ENCODE results near the gene POLR2L.

Gene POLR2L

DNA sequence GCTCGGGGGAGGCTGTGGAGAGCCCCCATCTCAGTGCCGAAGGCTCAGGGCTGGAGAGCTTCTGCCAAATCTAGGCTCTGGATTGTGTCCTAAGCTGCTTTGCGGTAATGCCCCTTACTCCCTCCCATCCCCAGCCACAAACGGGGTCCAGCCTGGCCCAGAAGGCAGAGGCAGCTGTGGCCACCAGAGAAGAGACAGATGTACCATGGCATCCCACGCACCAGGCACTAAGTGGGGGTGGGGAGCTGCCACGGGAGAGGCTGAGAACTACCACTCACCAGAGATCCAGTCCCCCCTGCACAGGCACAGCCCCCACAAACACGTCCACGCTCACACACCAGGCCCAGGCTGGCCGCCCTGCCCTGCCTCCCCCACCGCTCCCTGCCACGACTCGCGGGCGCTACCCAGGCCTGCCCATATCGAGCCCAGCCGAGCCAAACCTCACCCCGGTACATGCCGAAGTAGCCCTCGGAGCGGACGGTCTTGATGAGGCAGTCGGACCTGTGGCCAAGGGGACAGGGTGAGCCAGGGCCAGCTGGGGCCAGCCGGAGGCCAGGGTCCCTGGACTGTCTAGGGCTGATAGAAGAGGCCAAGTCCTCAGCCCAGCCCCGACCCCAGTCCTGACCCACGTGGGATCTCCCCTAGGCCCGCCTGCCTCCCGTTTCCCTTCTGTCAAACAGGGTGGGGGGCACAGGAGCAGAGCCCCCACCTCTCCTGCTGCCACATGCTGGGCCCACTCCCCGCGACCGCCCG is 48.1 kb downstream of the POLR2L start:
- no peak for DNase-seq (ENCODE audit: low spot score)
- in situ Hi-C loops (cut with MboI; ENCODE audit: low pct_unique_long_range_greater_than_20kb, low sequenced_read_pairs, unreplicated experiment) = no loop called here
- no peak for TF ChIP-seq CTCF (IDR thresholded peaks at IDR 0.05; ENCODE audit: extremely low read depth, insufficient read depth, missing control alignments)

DNA sequence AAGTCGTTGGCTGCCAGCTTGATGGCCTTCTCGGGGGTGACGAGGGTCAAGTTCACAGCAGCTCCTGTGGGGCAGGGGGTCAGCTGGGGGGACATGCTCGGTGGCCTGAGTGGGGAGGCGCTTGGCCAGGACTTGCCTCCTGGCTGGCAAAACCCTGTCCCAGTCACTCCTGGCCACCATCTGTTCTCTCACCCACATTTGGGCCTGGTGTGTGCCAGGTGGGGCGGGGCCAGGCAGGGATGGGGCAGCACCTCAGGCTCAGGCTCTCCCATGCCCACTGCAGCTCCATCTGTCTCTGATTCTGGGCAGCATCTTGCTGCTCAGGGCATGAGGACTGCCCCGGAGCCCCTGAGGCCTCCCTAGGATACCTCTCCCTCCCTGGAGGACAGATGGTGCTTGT is 48.8 kb downstream of the POLR2L start:
- DNase-seq (ENCODE audit: low spot score) = no peak
- TF ChIP-seq CTCF (IDR thresholded peaks at IDR 0.05; ENCODE audit: extremely low read depth, insufficient read depth, missing control alignments) = no peak
- in situ Hi-C loops (cut with MboI; ENCODE audit: low pct_unique_long_range_greater_than_20kb, low sequenced_read_pairs, unreplicated experiment) = no loop called here

DNA sequence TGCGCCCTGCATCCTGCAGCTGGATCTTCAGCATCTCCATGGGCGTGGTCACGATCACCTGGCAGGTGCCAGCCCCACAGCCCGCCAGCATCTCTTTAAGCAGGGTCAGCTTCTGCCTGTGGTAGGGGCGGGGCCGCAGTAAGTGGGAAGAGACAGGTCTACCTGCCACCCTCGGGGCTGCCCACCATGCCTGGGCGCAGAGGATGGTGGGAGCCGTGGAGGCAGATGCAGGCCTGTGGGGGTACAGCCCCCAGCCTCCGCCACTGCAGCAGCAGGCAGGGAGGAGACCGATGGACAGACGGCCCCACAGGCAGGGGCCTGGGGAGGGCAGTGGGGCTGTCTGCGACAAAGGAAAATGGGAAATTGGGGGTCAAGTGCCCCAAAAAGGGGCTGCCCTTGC is 49.5 kb downstream of the POLR2L start:
- no peak for TF ChIP-seq CTCF (IDR thresholded peaks at IDR 0.05; ENCODE audit: extremely low read depth, insufficient read depth, missing control alignments)
- no peak for DNase-seq (ENCODE audit: low spot score)
- in situ Hi-C loops (cut with MboI; ENCODE audit: low pct_unique_long_range_greater_than_20kb, low sequenced_read_pairs, unreplicated experiment) = no loop called here

GRCh38 chr11:792535-792821 is 49.9 kb downstream of the POLR2L start:
- in situ Hi-C loops (cut with MboI; ENCODE audit: low pct_unique_long_range_greater_than_20kb, low sequenced_read_pairs, unreplicated experiment) = no loop called here
- no peak for TF ChIP-seq CTCF (IDR thresholded peaks at IDR 0.05; ENCODE audit: extremely low read depth, insufficient read depth, missing control alignments)
- no peak for DNase-seq (ENCODE audit: low spot score)

DNA sequence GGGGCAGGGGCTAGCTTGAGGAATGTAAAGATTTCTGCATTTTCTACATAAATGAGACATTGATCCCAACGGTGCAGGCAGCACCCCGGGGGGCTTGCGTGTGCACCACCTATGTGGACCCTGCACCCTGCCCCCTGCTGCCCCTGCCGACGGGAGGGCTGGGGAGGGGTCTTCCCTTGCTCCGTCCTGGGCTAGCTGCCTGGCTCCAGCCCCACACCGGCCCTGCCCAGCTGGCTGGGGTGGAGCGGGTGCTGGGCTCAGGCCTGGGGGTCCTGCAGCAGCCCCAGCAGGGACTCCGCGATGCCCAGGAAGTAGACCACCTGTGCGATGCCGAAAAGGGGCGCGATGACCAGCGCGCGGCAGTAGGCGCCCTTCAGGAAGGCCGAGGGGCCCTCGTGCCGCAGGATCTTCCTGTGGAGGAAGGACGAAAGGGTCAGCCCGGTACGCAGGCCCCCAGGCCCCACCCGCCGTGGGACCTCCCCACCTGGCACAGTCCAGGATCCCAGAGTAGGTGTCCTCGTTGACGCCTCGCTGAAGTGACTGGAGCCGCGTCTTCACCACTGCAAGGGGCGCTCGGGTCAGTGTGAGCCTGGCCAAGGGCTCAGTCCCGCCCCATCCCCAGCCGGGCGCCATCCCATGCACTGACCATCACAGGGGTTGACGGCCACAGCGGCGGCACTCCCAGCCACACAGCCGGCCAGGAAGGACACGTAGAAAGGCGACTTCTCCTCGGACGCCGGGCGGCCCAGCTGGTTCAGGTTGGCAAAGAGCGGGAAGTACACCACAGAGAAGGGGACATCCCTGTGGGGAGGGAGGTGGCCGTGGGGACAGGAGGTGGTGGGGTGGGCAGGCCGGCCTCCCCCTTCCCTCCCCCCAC is 50.4 kb downstream of the POLR2L start:
- no peak for DNase-seq (ENCODE audit: low spot score)
- in situ Hi-C loops (cut with MboI; ENCODE audit: low pct_unique_long_range_greater_than_20kb, low sequenced_read_pairs, unreplicated experiment) = no loop called here
- no peak for TF ChIP-seq CTCF (IDR thresholded peaks at IDR 0.05; ENCODE audit: extremely low read depth, insufficient read depth, missing control alignments)

- in situ Hi-C loops (cut with MboI; ENCODE audit: low pct_unique_long_range_greater_than_20kb, low sequenced_read_pairs, unreplicated experiment) = no loop called here
- TF ChIP-seq CTCF (IDR thresholded peaks at IDR 0.05; ENCODE audit: extremely low read depth, insufficient read depth, missing control alignments) = no peak
- DNase-seq (ENCODE audit: low spot score) = no peak
Observed at GRCh38 chr11:790721-791564, 51.4 kb downstream of the POLR2L start.

All from GM13977 (cell line).